GM23338 (cell line): ENCODE results near the gene CYTH3. TPM values are rescaled to one million over a fixed set of nuclear protein-coding genes. Genes with fewer than 3 reads are reported as not detected.

Experiments used
- ATAC-seq: fragments of 200-7000 bp; cut with Tn5 transposase; 3 replicates; pipeline ENCODE4 v1.9.1; 2020
- DNase-seq: peaks from one replicate; pipeline ENCODE4 v3.0.0-alpha.2; 2015; ENCODE audit warnings: low spot score
- H2AFZ ChIP-seq: fragments of 200-600 bp; sonication (generic); 2 replicates; pipeline ENCODE4 v1.8.0; 2016; ENCODE audit warnings: antibody characterized with exemption, mild to moderate bottlenecking, moderate library complexity
- H3F3A ChIP-seq: fragments of 200-600 bp; sonication (generic); replicated peaks from 2 replicates; pipeline ENCODE4 v1.8.0; 2017; ENCODE audit warnings: antibody characterized with exemption, mixed run types, low read depth
- H3K27ac ChIP-seq: fragments of 200-600 bp; sonication (generic); 2 replicates; pipeline ENCODE4 v1.6.1; 2016; ENCODE audit warnings: low read depth
- H3K27me3 ChIP-seq: fragments of 200-600 bp; sonication (generic); 2 replicates; pipeline ENCODE4 v1.8.0; 2016; ENCODE audit warnings: mild to moderate bottlenecking, mixed run types, moderate library complexity; ENCODE audit not compliant: insufficient read depth
- H3K36me3 ChIP-seq: fragments of 200-600 bp; sonication (generic); 2 replicates; pipeline ENCODE4 v1.8.0; 2016; ENCODE audit warnings: mild to moderate bottlenecking; ENCODE audit not compliant: insufficient read depth
- H3K4me1 ChIP-seq: fragments of 200-600 bp; sonication (generic); 2 replicates; pipeline ENCODE4 v1.8.0; 2016; ENCODE audit warnings: mild to moderate bottlenecking, moderate library complexity; ENCODE audit not compliant: insufficient read depth
- H3K4me2 ChIP-seq: fragments of 200-600 bp; sonication (generic); 2 replicates; pipeline ENCODE4 v1.7.1; 2017; ENCODE audit warnings: mixed run types
- H3K4me3 ChIP-seq: fragments of 200-600 bp; sonication (generic); 2 replicates; pipeline ENCODE4 v1.6.1; 2016; ENCODE audit warnings: mixed run types
- H3K79me2 ChIP-seq: fragments of 200-600 bp; sonication (generic); replicated peaks from 2 replicates; pipeline ENCODE4 v1.8.0; 2017; ENCODE audit warnings: mild to moderate bottlenecking; ENCODE audit not compliant: insufficient read depth
- H3K9me2 ChIP-seq: fragments of 200-600 bp; sonication (generic); 2 replicates; pipeline ENCODE4 v1.8.0; 2017; ENCODE audit not compliant: insufficient read depth
- H4K20me1 ChIP-seq: fragments of 200-600 bp; sonication (generic); replicated peaks from 2 replicates; pipeline ENCODE4 v1.8.0; 2017; ENCODE audit warnings: mild to moderate bottlenecking; ENCODE audit not compliant: insufficient read depth
- H3K27ac Mint-ChIP-seq: 2 replicates; pipeline ENCODE4 v1.8.0; 2020; ENCODE audit warnings: inconsistent platforms, mild to moderate bottlenecking, moderate library complexity, mixed read lengths
- H3K27me3 Mint-ChIP-seq: 3 replicates; pipeline ENCODE4 v1.8.0; 2022; ENCODE audit warnings: low read depth, mild to moderate bottlenecking, moderate library complexity, mixed read lengths, inconsistent platforms; ENCODE audit not compliant: insufficient read depth, poor library complexity
- H3K36me3 Mint-ChIP-seq: 3 replicates; pipeline ENCODE4 v1.8.0; 2021; ENCODE audit warnings: low read depth, mild to moderate bottlenecking, inconsistent platforms, moderate library complexity, mixed read lengths
- H3K4me1 Mint-ChIP-seq: 3 replicates; pipeline ENCODE4 v1.8.0; 2020; ENCODE audit warnings: mild to moderate bottlenecking, inconsistent platforms, mixed read lengths
- H3K4me3 Mint-ChIP-seq: 3 replicates; pipeline ENCODE4 v1.8.0; 2021; ENCODE audit warnings: moderate library complexity, mild to moderate bottlenecking, inconsistent platforms, mixed read lengths
- H3K9me3 Mint-ChIP-seq: 3 replicates; pipeline ENCODE4 v1.8.0; 2020; ENCODE audit warnings: moderate library complexity, mild to moderate bottlenecking, inconsistent platforms, mixed read lengths
- CREB1 ChIP-seq: fragments of 250-450 bp; sonication (Bioruptor Pico); IDR thresholded peaks from 2 replicates; pipeline ENCODE4 v1.5.0; 2020; ENCODE audit warnings: low read depth, mild to moderate bottlenecking, moderate library complexity
- EZH2 ChIP-seq: fragments of 200-600 bp; sonication (generic); IDR thresholded peaks from one replicate; pipeline ENCODE4 v1.8.0; 2017; ENCODE audit warnings: antibody characterized with exemption, mild to moderate bottlenecking, low read depth; ENCODE audit not compliant: unreplicated experiment
- JUNB ChIP-seq: IDR thresholded peaks from one replicate; pipeline ENCODE4 v1.6.1; 2016; ENCODE audit warnings: antibody characterized with exemption; ENCODE audit not compliant: unreplicated experiment
- POLR2AphosphoS5 ChIP-seq: IDR thresholded peaks from 2 replicates; pipeline ENCODE4 v1.6.1; 2016; ENCODE audit warnings: antibody characterized with exemption, low read depth
- STAT1 ChIP-seq: IDR thresholded peaks from one replicate; pipeline ENCODE4 v1.6.1; 2016; ENCODE audit warnings: antibody characterized with exemption; ENCODE audit not compliant: unreplicated experiment
- ZNF114 ChIP-seq: fragments of 250-450 bp; sonication (Bioruptor Pico); IDR thresholded peaks from 2 replicates; pipeline ENCODE4 v1.5.0; 2020; ENCODE audit warnings: mild to moderate bottlenecking, moderate library complexity
- ZNF331 ChIP-seq: fragments of 250-450 bp; sonication (Bioruptor Pico); IDR thresholded peaks from 2 replicates; pipeline ENCODE4 v1.5.0; 2020; ENCODE audit warnings: low read depth, mild to moderate bottlenecking, moderate library complexity
- polyA plus RNA-seq: library from polyadenylated mRNA; unstranded; fragments of >200 nt; fragmentation: Nextera tagmentation; extraction: Ambion mirVana; gene quantifications from 2 replicates; pipeline ENCODE4 v1.2.1, GENCODE V29; 2016
- total RNA-seq: library from RNA; depleted of rRNA; stranded (reverse); fragments of >200 nt; shearing (Covaris generic); gene quantifications from 2 replicates; pipeline ENCODE4 v1.2.3, GENCODE V29; 2014
- TF ChIP-seq, protein P1 (sequence below): IDR thresholded peaks from one replicate; pipeline ENCODE4 v1.6.1; 2018; ENCODE audit warnings: antibody characterized with exemption; ENCODE audit not compliant: unreplicated experiment
- TF ChIP-seq, protein P2 (sequence below), 2 experiments: fragments of 200-600 bp in 1 of 2; sonication (generic) in 1 of 2; conservative IDR thresholded peaks; 2 replicates each; pipeline versions ENCODE4 v1.5.1 to v1.6.1; 2016 to 2017; ENCODE audit warnings: antibody characterized with exemption in 2 of 2, low read depth in 2 of 2, mild to moderate bottlenecking in 2 of 2, moderate library complexity in 1 of 2

CYTH3 gene
- total and polyA plus RNA-seq, 2 experiments from 2014 or later, result 4.6 to 15.3 TPM

DNA sequence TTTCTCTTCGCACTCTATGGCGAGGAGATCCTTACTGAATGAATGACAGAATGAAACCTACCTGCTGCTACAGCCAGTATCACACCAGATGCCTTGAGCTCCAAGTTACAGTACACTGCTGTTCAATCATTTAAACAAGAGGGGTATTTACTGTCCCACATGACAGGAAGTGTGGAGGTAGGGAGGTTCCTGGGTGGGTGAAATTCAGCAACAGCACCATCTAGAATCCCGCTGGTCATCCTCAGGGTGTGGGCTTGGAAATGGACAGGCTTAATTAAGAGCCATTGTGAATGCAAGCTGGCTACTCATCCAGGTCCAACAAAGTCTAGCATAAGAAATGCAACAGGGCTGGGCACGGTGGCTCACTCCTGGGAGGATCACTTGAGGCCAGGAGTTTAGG, 14.7 kb downstream of the CYTH3 start:
- TF ChIP-seq JUNB, result no peak
- TF ChIP-seq EZH2, result no peak
- TF ChIP-seq, protein P1, sequence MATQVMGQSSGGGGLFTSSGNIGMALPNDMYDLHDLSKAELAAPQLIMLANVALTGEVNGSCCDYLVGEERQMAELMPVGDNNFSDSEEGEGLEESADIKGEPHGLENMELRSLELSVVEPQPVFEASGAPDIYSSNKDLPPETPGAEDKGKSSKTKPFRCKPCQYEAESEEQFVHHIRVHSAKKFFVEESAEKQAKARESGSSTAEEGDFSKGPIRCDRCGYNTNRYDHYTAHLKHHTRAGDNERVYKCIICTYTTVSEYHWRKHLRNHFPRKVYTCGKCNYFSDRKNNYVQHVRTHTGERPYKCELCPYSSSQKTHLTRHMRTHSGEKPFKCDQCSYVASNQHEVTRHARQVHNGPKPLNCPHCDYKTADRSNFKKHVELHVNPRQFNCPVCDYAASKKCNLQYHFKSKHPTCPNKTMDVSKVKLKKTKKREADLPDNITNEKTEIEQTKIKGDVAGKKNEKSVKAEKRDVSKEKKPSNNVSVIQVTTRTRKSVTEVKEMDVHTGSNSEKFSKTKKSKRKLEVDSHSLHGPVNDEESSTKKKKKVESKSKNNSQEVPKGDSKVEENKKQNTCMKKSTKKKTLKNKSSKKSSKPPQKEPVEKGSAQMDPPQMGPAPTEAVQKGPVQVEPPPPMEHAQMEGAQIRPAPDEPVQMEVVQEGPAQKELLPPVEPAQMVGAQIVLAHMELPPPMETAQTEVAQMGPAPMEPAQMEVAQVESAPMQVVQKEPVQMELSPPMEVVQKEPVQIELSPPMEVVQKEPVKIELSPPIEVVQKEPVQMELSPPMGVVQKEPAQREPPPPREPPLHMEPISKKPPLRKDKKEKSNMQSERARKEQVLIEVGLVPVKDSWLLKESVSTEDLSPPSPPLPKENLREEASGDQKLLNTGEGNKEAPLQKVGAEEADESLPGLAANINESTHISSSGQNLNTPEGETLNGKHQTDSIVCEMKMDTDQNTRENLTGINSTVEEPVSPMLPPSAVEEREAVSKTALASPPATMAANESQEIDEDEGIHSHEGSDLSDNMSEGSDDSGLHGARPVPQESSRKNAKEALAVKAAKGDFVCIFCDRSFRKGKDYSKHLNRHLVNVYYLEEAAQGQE, result no peak
- no peak for TF ChIP-seq ZNF331 (CRISPR knock-in tag)
- no peak for TF ChIP-seq CREB1 (CRISPR knock-in tag)
- TF ChIP-seq ZNF114 (CRISPR knock-in tag), result no peak

DNA sequence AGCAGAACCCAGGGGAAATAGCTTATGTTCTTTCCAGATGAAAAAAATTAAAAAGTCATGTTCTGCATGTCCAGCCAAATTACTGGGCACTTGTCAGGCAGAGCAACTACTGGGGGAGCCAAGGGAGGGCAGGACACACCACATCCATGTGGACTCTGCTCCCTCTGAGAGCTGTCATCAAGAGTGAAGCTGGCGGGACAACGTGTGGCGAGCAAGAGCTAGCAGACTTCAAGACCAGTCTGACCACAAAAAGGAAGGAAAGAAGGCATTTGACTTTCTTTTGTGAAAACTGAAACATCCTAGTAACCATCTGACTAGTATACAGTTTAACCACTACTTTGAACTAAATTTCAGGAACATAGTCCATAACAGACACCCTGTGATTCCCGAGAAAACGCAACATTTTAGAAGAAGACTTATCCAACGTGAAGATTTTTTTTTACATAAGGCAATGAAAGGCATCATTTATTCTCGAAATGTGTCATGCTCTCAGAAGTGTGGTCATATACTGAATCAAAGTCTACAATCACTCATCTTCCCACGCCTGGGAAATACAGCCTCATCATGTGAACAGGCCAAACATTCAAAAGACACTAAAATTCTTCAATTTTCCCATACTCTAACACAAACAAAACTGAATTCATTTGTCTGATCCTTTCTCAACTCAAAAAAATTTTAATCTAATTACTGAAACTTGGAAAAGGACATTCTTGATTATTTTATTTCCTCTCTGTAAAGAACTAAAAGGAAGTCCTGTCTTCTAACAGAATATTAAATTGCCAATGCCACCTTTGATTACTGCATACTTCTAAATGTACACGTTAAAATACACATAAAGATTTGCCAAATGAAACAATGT, 15.5 kb downstream of the CYTH3 start:
- Histone ChIP-seq H3K4me2 (no peak overlapping the region), H3K4me3 (no peak overlapping the region), H2AFZ (no peak overlapping the region), H3K79me2 (peaks cover 50% of the 10 kb centered on the region), H3K9me2 (no peaks in the 10 kb centered on the region), H3K36me3 (no peaks in the 10 kb centered on the region), H3K27ac (peak overlapping the region; percentile 2; the same call in 1 of the 2 replicates), H4K20me1 (no peaks in the 10 kb centered on the region), H3F3A (no peaks in the 10 kb centered on the region), H3K27me3 (no peaks in the 10 kb centered on the region), H3K4me1 (0 out of 2 replicates have a peak, but pooled peaks cover 8% of the 10 kb centered on the region)
- no peaks in the 10 kb centered on the region for H3K27me3 Mint-ChIP-seq
- peak; percentile 24; the same call in 2 of the 3 replicates for ATAC-seq
- H3K4me1 Mint-ChIP-seq, result peaks cover 40% of the 10 kb centered on the region
- DNase-seq, result no peak
- no peak overlapping the region for H3K4me3 Mint-ChIP-seq
- H3K27ac Mint-ChIP-seq, result no peak overlapping the region
- H3K9me3 Mint-ChIP-seq, result no peaks in the 10 kb centered on the region
- H3K36me3 Mint-ChIP-seq, result no peaks in the 10 kb centered on the region
- TF ChIP-seq ZNF114 (CRISPR knock-in tag) (no peak), STAT1 (no peak), ZNF331 (CRISPR knock-in tag) (no peak), POLR2AphosphoS5 (no peak)
- TF ChIP-seq, protein P1, result no peak
- TF ChIP-seq, protein P2, sequence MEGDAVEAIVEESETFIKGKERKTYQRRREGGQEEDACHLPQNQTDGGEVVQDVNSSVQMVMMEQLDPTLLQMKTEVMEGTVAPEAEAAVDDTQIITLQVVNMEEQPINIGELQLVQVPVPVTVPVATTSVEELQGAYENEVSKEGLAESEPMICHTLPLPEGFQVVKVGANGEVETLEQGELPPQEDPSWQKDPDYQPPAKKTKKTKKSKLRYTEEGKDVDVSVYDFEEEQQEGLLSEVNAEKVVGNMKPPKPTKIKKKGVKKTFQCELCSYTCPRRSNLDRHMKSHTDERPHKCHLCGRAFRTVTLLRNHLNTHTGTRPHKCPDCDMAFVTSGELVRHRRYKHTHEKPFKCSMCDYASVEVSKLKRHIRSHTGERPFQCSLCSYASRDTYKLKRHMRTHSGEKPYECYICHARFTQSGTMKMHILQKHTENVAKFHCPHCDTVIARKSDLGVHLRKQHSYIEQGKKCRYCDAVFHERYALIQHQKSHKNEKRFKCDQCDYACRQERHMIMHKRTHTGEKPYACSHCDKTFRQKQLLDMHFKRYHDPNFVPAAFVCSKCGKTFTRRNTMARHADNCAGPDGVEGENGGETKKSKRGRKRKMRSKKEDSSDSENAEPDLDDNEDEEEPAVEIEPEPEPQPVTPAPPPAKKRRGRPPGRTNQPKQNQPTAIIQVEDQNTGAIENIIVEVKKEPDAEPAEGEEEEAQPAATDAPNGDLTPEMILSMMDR (conservative IDR thresholded peaks at IDR 0.05; ENCODE audit: low read depth in 2 of 2), result no peak

More for the DNA sequence above, 14.7 kb downstream of the CYTH3 start:
- ATAC-seq (no peak; the same call in 2 of the 3 replicates), DNase-seq (no peak)
- Histone ChIP-seq H3K9me2 (no peaks in the 10 kb centered on the region), H2AFZ (no peak overlapping the region), H3K4me1 (0 out of 2 replicates have a peak, but pooled peaks cover 8% of the 10 kb centered on the region), H3K36me3 (no peaks in the 10 kb centered on the region), H4K20me1 (no peaks in the 10 kb centered on the region), H3K4me2 (no peak overlapping the region), H3K27ac (no peak overlapping the region; the same call in 1 of the 2 replicates), H3F3A (no peaks in the 10 kb centered on the region), H3K4me3 (no peak overlapping the region), H3K27me3 (no peaks in the 10 kb centered on the region), H3K79me2 (peaks cover 56% of the 10 kb centered on the region)
- Mint-ChIP-seq H3K4me1 (peaks cover 40% of the 10 kb centered on the region), H3K9me3 (no peaks in the 10 kb centered on the region), H3K27me3 (no peaks in the 10 kb centered on the region), H3K4me3 (no peak overlapping the region), H3K36me3 (no peaks in the 10 kb centered on the region), H3K27ac (no peak overlapping the region)
